Neural progenitor cell (in vitro differentiated cells): ENCODE measurements around the gene ECPAS. TPM values are rescaled to one million over a fixed set of nuclear protein-coding genes. Genes with fewer than 3 reads are reported as not detected.
"Not testable (repeated sequence)": the region's sequence is repeated elsewhere in the genome, so short reads cannot be mapped to it uniquely, and the experiment has no call there.

Source experiments
- DNase-seq: peaks from one replicate; pipeline ENCODE4 v3.0.0-alpha.2; 2016; ENCODE audit warnings: low spot score
- H2AFZ ChIP-seq: fragments of 200-600 bp; sonication (generic); replicated peaks from 2 replicates; pipeline ENCODE4 v1.6.1; 2016; ENCODE audit warnings: antibody characterized with exemption
- H3F3A ChIP-seq: fragments of 200-600 bp; sonication (generic); 2 replicates; pipeline ENCODE4 v1.6.1; 2016; ENCODE audit warnings: antibody characterized with exemption, low read depth
- H3K27ac ChIP-seq: fragments of 200-600 bp; sonication (generic); 2 replicates; pipeline ENCODE4 v1.5.1; 2016; ENCODE audit warnings: mild to moderate bottlenecking
- H3K27me3 ChIP-seq: fragments of 200-600 bp; sonication (generic); 2 replicates; pipeline ENCODE4 v1.6.1; 2016; ENCODE audit warnings: mild to moderate bottlenecking, moderate library complexity
- H3K36me3 ChIP-seq: fragments of 200-600 bp; sonication (generic); 2 replicates; pipeline ENCODE4 v1.5.1; 2016
- H3K4me1 ChIP-seq: fragments of 200-600 bp; sonication (generic); 2 replicates; pipeline ENCODE4 v1.6.1; 2016; ENCODE audit warnings: mixed run types
- H3K4me2 ChIP-seq: fragments of 200-600 bp; sonication (generic); 2 replicates; pipeline ENCODE4 v1.6.1; 2016
- H3K4me3 ChIP-seq: fragments of 200-600 bp; sonication (generic); 2 replicates; pipeline ENCODE4 v1.5.1; 2016
- H3K79me2 ChIP-seq: fragments of 200-600 bp; sonication (generic); 2 replicates; pipeline ENCODE4 v1.6.1; 2016; ENCODE audit warnings: low read depth
- H3K9ac ChIP-seq: fragments of 200-600 bp; sonication (generic); 2 replicates; pipeline ENCODE4 v1.6.1; 2016
- H3K9me3 ChIP-seq: fragments of 200-600 bp; sonication (generic); 2 replicates; pipeline ENCODE4 v1.5.1; 2016; ENCODE audit warnings: low read depth
- H4K20me1 ChIP-seq: fragments of 200-600 bp; sonication (generic); 2 replicates; pipeline ENCODE4 v1.6.1; 2016; ENCODE audit warnings: low read depth
- H3K27ac Mint-ChIP-seq: 3 replicates; pipeline ENCODE4 v1.8.0; 2021; ENCODE audit warnings: mixed read lengths
- H3K27me3 Mint-ChIP-seq: 2 replicates; pipeline ENCODE4 v1.8.0; 2022; ENCODE audit warnings: low read depth, mild to moderate bottlenecking, inconsistent platforms, moderate library complexity, mixed read lengths; ENCODE audit not compliant: insufficient read depth
- H3K36me3 Mint-ChIP-seq: 3 replicates; pipeline ENCODE4 v1.8.0; 2021; ENCODE audit warnings: mixed read lengths
- H3K4me1 Mint-ChIP-seq: 3 replicates; pipeline ENCODE4 v1.8.0; 2021; ENCODE audit warnings: mixed read lengths
- H3K4me3 Mint-ChIP-seq: 3 replicates; pipeline ENCODE4 v1.8.0; 2021; ENCODE audit warnings: mild to moderate bottlenecking, moderate library complexity, mixed read lengths
- H3K9me3 Mint-ChIP-seq: 3 replicates; pipeline ENCODE4 v1.8.0; 2020; ENCODE audit warnings: mixed read lengths
- CTCF ChIP-seq: fragments of 200-600 bp; sonication (generic); IDR thresholded peaks from 2 replicates; pipeline ENCODE4 v1.5.1; 2017; ENCODE audit warnings: antibody characterized with exemption, mild to moderate bottlenecking
- EZH2 ChIP-seq: fragments of 200-600 bp; sonication (generic); IDR thresholded peaks from 2 replicates; pipeline ENCODE4 v1.6.1; 2017; ENCODE audit warnings: antibody characterized with exemption, mild to moderate bottlenecking, moderate library complexity
- EZH2phosphoT487 ChIP-seq: fragments of 200-600 bp; sonication (generic); IDR thresholded peaks from 2 replicates; pipeline ENCODE4 v1.6.1; 2017; ENCODE audit warnings: antibody characterized with exemption
- total RNA-seq: library from RNA; depleted of rRNA; stranded (reverse); fragments of >200 nt; gene quantifications from 2 replicates; pipeline ENCODE4 v1.2.3, GENCODE V29; 2015; ENCODE audit warnings: low replicate concordance

ECPAS gene
- total RNA-seq, 1 donor from 2014 or later: 59.2 TPM

GRCh38 chr9:111516061-111516465 lies 31.9 kb upstream of the ECPAS start:
- Histone ChIP-seq H3K9me3 (no peaks in the 10 kb centered on the region), H3K27ac (no peak overlapping the region), H3K4me2 (no peak overlapping the region), H3K79me2 (no peaks in the 10 kb centered on the region), H3K27me3 (no peaks in the 10 kb centered on the region), H3K36me3 (no peaks in the 10 kb centered on the region), H3K4me3 (no peak overlapping the region), H3K9ac (no peak overlapping the region), H3F3A (no peaks in the 10 kb centered on the region), H2AFZ (peak overlapping the region; percentile 69), H4K20me1 (no peaks in the 10 kb centered on the region), H3K4me1 (no peaks in the 10 kb centered on the region)
- DNase-seq: no peak
- Mint-ChIP-seq H3K36me3 (no peaks in the 10 kb centered on the region), H3K27ac (no peak overlapping the region), H3K4me1 (no peaks in the 10 kb centered on the region), H3K9me3 (peaks cover 10% of the 10 kb centered on the region), H3K4me3 (no peak overlapping the region), H3K27me3 (peaks cover 2% of the 10 kb centered on the region)
- no peak for TF ChIP-seq CTCF
- TF ChIP-seq EZH2phosphoT487: no peak
- TF ChIP-seq EZH2: no peak

- H3K4me3 ChIP-seq: no peak overlapping the region
- Mint-ChIP-seq H3K9me3 (peaks cover 15% of the 10 kb centered on the region), H3K27ac (no peak overlapping the region), H3K4me1 (no peaks in the 10 kb centered on the region), H3K27me3 (peaks cover 2% of the 10 kb centered on the region), H3K4me3 (no peak overlapping the region), H3K36me3 (no peaks in the 10 kb centered on the region)
- no peaks in the 10 kb centered on the region for H3K4me1 ChIP-seq
- H4K20me1 ChIP-seq: no peaks in the 10 kb centered on the region
- H3K4me2 ChIP-seq: no peak overlapping the region
- H3K27me3 ChIP-seq: no peaks in the 10 kb centered on the region
- no peak overlapping the region for H3K9ac ChIP-seq
- H2AFZ ChIP-seq: no peak overlapping the region
- TF ChIP-seq CTCF: no peak
- TF ChIP-seq EZH2phosphoT487: no peak
- TF ChIP-seq EZH2: no peak
- H3K9me3 ChIP-seq: peaks cover 4% of the 10 kb centered on the region
- H3K36me3 ChIP-seq: no peaks in the 10 kb centered on the region
- H3F3A ChIP-seq: no peaks in the 10 kb centered on the region
- H3K79me2 ChIP-seq: no peaks in the 10 kb centered on the region
- no peak for DNase-seq
- H3K27ac ChIP-seq: no peak overlapping the region
Measured at GRCh38 chr9:111514967-111515366, 30.8 kb upstream of the ECPAS start.

- H3K27me3 Mint-ChIP-seq, H3K9me3 ChIP-seq, H3K4me1 Mint-ChIP-seq: not testable (repeated sequence)
Measured at GRCh38 chr9:111511581-111511980, 27.4 kb upstream of the ECPAS start.

GRCh38 chr9:111502506-111502905 lies 18.3 kb upstream of the ECPAS start:
- peaks cover 2% of the 10 kb centered on the region for H3K27me3 Mint-ChIP-seq
- Histone ChIP-seq H3K4me3 (no peak overlapping the region), H3K9me3 (no peaks in the 10 kb centered on the region), H3K79me2 (no peaks in the 10 kb centered on the region), H3K4me2 (no peak overlapping the region), H3K27ac (no peak overlapping the region), H3K9ac (no peak overlapping the region), H2AFZ (no peak overlapping the region), H3K27me3 (no peaks in the 10 kb centered on the region), H3K4me1 (no peaks in the 10 kb centered on the region), H3F3A (no peaks in the 10 kb centered on the region), H4K20me1 (no peaks in the 10 kb centered on the region), H3K36me3 (no peaks in the 10 kb centered on the region)
- H3K36me3 Mint-ChIP-seq: no peaks in the 10 kb centered on the region
- no peaks in the 10 kb centered on the region for H3K9me3 Mint-ChIP-seq
- H3K27ac Mint-ChIP-seq: no peak overlapping the region
- H3K4me3 Mint-ChIP-seq: no peak overlapping the region
- no peak for DNase-seq
- TF ChIP-seq CTCF (no peak), EZH2 (no peak), EZH2phosphoT487 (no peak)
- peaks cover 2% of the 10 kb centered on the region for H3K4me1 Mint-ChIP-seq

More at GRCh38 chr9:111511581-111511980, 27.4 kb upstream of the ECPAS start:
- not testable (repeated sequence) for H3K4me1 ChIP-seq, H3K27me3 ChIP-seq, H3K4me3 Mint-ChIP-seq, H3K4me3 ChIP-seq, DNase-seq, H3K36me3 Mint-ChIP-seq, H3K4me2 ChIP-seq, H2AFZ ChIP-seq, H3K79me2 ChIP-seq, H3F3A ChIP-seq, H3K9ac ChIP-seq, H3K27ac Mint-ChIP-seq, H3K27ac ChIP-seq, H4K20me1 ChIP-seq, H3K36me3 ChIP-seq
- peaks cover 16% of the 10 kb centered on the region for H3K9me3 Mint-ChIP-seq
